Kidney (tissue), 14 donors: ENCODE results near the gene FCHSD1. TPM values are rescaled to one million over a fixed set of nuclear protein-coding genes. Genes with fewer than 3 reads are reported as not detected.

Source experiments
- DNase-seq, 5 donors: peaks; one replicate each; pipeline ENCODE4 v3.0.0-alpha.2; 2013 to 2020
- FAIRE-seq: peaks from 2 replicates; lab custom pipeline; 2012; peaks lifted over from hg19 to GRCh38; lab: Jason Lieb, UNC
- H3K27ac ChIP-seq, 2 donors: one replicate each; pipeline ENCODE4 v1.7.0; 2013; ENCODE audit warnings: low read depth in 2 of 2, low read length in 2 of 2, inconsistent platforms in 1 of 2
- H3K27me3 ChIP-seq: one replicate; pipeline ENCODE4 v1.7.1; 2013; ENCODE audit warnings: low read length, inconsistent platforms; ENCODE audit not compliant: control insufficient read depth, insufficient read depth
- H3K36me3 ChIP-seq, 3 donors: one replicate each; pipeline versions ENCODE4 v1.7.0 to v1.7.1; 2013; ENCODE audit warnings: low read length in 3 of 3, control low read depth in 1 of 3, inconsistent platforms in 1 of 3; ENCODE audit not compliant: insufficient read depth in 3 of 3, control insufficient read depth in 2 of 3
- H3K4me1 ChIP-seq, 3 donors: one replicate each; pipeline versions ENCODE4 v1.7.0 to v1.7.1; 2013; ENCODE audit warnings: low read length in 3 of 3, inconsistent platforms in 1 of 3, low read depth in 1 of 3; ENCODE audit not compliant: control insufficient read depth in 2 of 3, insufficient read depth in 2 of 3
- H3K4me3 ChIP-seq, 3 donors: one replicate each; pipeline versions ENCODE4 v1.7.0 to v1.8.1; 2013; ENCODE audit warnings: low read length in 3 of 3, control low read depth in 1 of 3, inconsistent platforms in 1 of 3
- H3K9ac ChIP-seq, 3 donors: one replicate each; pipeline versions ENCODE4 v1.7.0 to v1.7.1; 2013; ENCODE audit warnings: low read length in 3 of 3, control low read depth in 1 of 3, inconsistent platforms in 1 of 3
- H3K9me3 ChIP-seq, 3 donors: one replicate each; pipeline versions ENCODE4 v1.7.0 to v1.7.1; 2013; ENCODE audit warnings: low read length in 3 of 3, control low read depth in 1 of 3, inconsistent platforms in 1 of 3; ENCODE audit not compliant: control insufficient read depth in 2 of 3, insufficient read depth in 1 of 3
- intact Hi-C: fragments of 100-400 bp; cut with DNase I; formaldehyde crosslinking; loops from one replicate; pipeline ENCODE4 v1.11.1; 2022
- polyA plus RNA-seq: library from polyadenylated mRNA; stranded (reverse); fragments of 350-450 nt; fragmentation: Illumina TruSeq; extraction: RNeasy Lipid Tissue Mini Kit (QIAGEN cat#74804); gene quantifications from one replicate; pipeline ENCODE4 v1.2.3, GENCODE V29; 2014; ENCODE audit warnings: low read depth, low replicate concordance; ENCODE audit not compliant: insufficient read depth
- total RNA-seq: library from RNA; stranded (reverse); fragmentation: NEBNext Ultra II Directional; extraction: Animal tissue kit (Norgen Biotek cat#: 25700); gene quantifications from one replicate; pipeline ENCODE4 v1.2.1, GENCODE V29; 2021
- TF ChIP-seq, protein P1 (sequence below): IDR thresholded peaks from 3 replicates; pipeline ENCODE4 v1.5.1; 2012; ENCODE audit warnings: mild to moderate bottlenecking, moderate library complexity, borderline replicate concordance; ENCODE audit not compliant: insufficient read depth; ENCODE audit errors: extremely low read depth
- donor health status: control.
- donor health status: control.
- donor health status: control.
- donor health status: control.
- donor health status: control.
- donor health status: DM: yes; HTN: yes; CAD: no.
- donor health status: Normal renal cell carcinoma (clear cell type).

The FCHSD1 gene
- total and polyA plus RNA-seq, 2 donors from 2014 or later: 6.4 to 20.3 TPM

GRCh38 chr5:141680178-141680577 is 29.0 kb upstream of the FCHSD1 start:
- no peak for DNase-seq
- TF ChIP-seq, protein P1, sequence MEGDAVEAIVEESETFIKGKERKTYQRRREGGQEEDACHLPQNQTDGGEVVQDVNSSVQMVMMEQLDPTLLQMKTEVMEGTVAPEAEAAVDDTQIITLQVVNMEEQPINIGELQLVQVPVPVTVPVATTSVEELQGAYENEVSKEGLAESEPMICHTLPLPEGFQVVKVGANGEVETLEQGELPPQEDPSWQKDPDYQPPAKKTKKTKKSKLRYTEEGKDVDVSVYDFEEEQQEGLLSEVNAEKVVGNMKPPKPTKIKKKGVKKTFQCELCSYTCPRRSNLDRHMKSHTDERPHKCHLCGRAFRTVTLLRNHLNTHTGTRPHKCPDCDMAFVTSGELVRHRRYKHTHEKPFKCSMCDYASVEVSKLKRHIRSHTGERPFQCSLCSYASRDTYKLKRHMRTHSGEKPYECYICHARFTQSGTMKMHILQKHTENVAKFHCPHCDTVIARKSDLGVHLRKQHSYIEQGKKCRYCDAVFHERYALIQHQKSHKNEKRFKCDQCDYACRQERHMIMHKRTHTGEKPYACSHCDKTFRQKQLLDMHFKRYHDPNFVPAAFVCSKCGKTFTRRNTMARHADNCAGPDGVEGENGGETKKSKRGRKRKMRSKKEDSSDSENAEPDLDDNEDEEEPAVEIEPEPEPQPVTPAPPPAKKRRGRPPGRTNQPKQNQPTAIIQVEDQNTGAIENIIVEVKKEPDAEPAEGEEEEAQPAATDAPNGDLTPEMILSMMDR: no peak
- intact Hi-C loops: no loop called here
- peak overlapping the region in 1 of 2 donors; percentile 42 for H3K27ac ChIP-seq
- H3K36me3 ChIP-seq: no peaks in the 10 kb centered on the region
- no peaks in the 10 kb centered on the region for H3K9me3 ChIP-seq
- H3K27me3 ChIP-seq: no peaks in the 10 kb centered on the region
- peaks cover 0 to 16% (median 9%) of the 10 kb centered on the region in 3 donors for H3K4me1 ChIP-seq
- FAIRE-seq: no peak
- H3K9ac ChIP-seq: no peak overlapping the region
- peak overlapping the region in 1 of 3 donors; percentile 64 for H3K4me3 ChIP-seq

- intact Hi-C loops: no loop called here
- FAIRE-seq: no peak
- Histone ChIP-seq H3K4me3 (no peak overlapping the region), H3K27me3 (no peaks in the 10 kb centered on the region), H3K9me3 (no peaks in the 10 kb centered on the region), H3K36me3 (no peaks in the 10 kb centered on the region), H3K9ac (no peak overlapping the region), H3K4me1 (peaks cover 0 to 13% (median 0%) of the 10 kb centered on the region in 3 donors), H3K27ac (no peak overlapping the region)
- TF ChIP-seq, protein P1: no peak
- DNase-seq: peak in 1 of 5 donors; percentile 42
Measured at GRCh38 chr5:141677415-141677814, 26.2 kb upstream of the FCHSD1 start.

GRCh38 chr5:141675672-141676071 is 24.5 kb upstream of the FCHSD1 start:
- Histone ChIP-seq H3K36me3 (peaks cover 0 to 2% (median 0%) of the 10 kb centered on the region in 3 donors), H3K27ac (no peak overlapping the region), H3K27me3 (no peaks in the 10 kb centered on the region), H3K4me1 (peaks cover 0 to 2% (median 0%) of the 10 kb centered on the region in 3 donors), H3K9me3 (no peaks in the 10 kb centered on the region), H3K4me3 (no peak overlapping the region), H3K9ac (no peak overlapping the region)
- DNase-seq (no peak), FAIRE-seq (no peak)
- intact Hi-C loops: no loop called here
- TF ChIP-seq, protein P1: no peak

GRCh38 chr5:141674747-141675146 is 23.5 kb upstream of the FCHSD1 start:
- H3K36me3 ChIP-seq: peaks cover 0 to 4% (median 2%) of the 10 kb centered on the region in 3 donors
- no peak for FAIRE-seq

More at GRCh38 chr5:141674747-141675146, 23.5 kb upstream of the FCHSD1 start:
- no peak overlapping the region for H3K9ac ChIP-seq
- peaks cover 0 to 2% (median 0%) of the 10 kb centered on the region in 3 donors for H3K4me1 ChIP-seq
- TF ChIP-seq, protein P1: no peak
- intact Hi-C loops: no loop called here
- no peak overlapping the region for H3K4me3 ChIP-seq
- DNase-seq: no peak
- H3K27me3 ChIP-seq: no peaks in the 10 kb centered on the region
- H3K27ac ChIP-seq: no peak overlapping the region
- no peaks in the 10 kb centered on the region for H3K9me3 ChIP-seq
